HFFc6 (cell line): ENCODE measurements around the gene GNG7. TPM values are rescaled to one million over a fixed set of nuclear protein-coding genes. Genes with fewer than 3 reads are reported as not detected.

ENCODE experiments used
- DNase-seq: peaks from one replicate; pipeline ENCODE4 v3.0.0-alpha.2; 2018
- H3K27ac Mint-ChIP-seq: 2 replicates; pipeline ENCODE4 v1.8.0; 2020; ENCODE audit warnings: mild to moderate bottlenecking, mixed read lengths
- H3K27me3 Mint-ChIP-seq: 2 replicates; pipeline ENCODE4 v1.8.0; 2021; ENCODE audit warnings: mild to moderate bottlenecking, moderate library complexity, mixed read lengths; ENCODE audit not compliant: insufficient read depth
- H3K36me3 Mint-ChIP-seq: 2 replicates; pipeline ENCODE4 v1.8.0; 2021; ENCODE audit warnings: low read depth, mixed read lengths
- H3K4me1 Mint-ChIP-seq: 2 replicates; pipeline ENCODE4 v1.8.0; 2020; ENCODE audit warnings: low read depth, mixed read lengths
- H3K4me3 Mint-ChIP-seq: 2 replicates; pipeline ENCODE4 v1.8.0; 2020; ENCODE audit warnings: mild to moderate bottlenecking, moderate library complexity, mixed read lengths
- H3K9me3 Mint-ChIP-seq: 2 replicates; pipeline ENCODE4 v1.8.0; 2020; ENCODE audit warnings: mild to moderate bottlenecking, mixed read lengths
- total RNA-seq, 6 experiments: library from RNA; stranded (reverse); fragmentation: NEBNext Ultra II Directional; extraction: Animal tissue kit (Norgen Biotek cat#: 25700); gene quantifications; 2 replicates in 1 of 6; 3 replicates in 5 of 6; pipeline ENCODE4 v1.2.3, GENCODE V29; 2021
- TF ChIP-seq, protein P1 (sequence below): fragments of 200-600 bp; sonication (generic); IDR thresholded peaks from 2 replicates; pipeline ENCODE4 v1.5.0; 2021; ENCODE audit warnings: antibody characterized with exemption, mild to moderate bottlenecking

Gene GNG7
- total RNA-seq, 6 experiments from 2014 or later, result 0.09 to 0.29 (median 0.11) TPM; not detected in 1

DNA sequence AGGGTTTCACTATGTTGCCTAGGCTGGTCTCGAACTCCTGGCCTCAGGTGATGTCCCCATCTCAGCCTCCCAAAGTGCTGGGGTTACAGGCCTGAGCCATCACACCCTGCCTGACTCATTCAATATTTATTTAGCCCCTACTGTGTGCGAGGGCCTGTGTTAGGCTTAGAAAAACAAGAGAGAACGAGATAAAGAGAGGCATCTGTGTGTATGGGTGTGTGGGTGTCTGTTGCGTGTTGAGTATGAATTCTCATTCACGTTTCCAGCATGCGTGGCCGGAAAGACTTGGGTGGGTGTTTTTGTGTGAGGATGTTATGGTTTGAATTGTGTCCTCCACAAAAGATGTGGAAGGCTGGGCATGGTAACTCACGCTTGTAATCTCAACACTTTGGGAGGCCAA, 217.1 kb downstream of the GNG7 start:
- TF ChIP-seq, protein P1, sequence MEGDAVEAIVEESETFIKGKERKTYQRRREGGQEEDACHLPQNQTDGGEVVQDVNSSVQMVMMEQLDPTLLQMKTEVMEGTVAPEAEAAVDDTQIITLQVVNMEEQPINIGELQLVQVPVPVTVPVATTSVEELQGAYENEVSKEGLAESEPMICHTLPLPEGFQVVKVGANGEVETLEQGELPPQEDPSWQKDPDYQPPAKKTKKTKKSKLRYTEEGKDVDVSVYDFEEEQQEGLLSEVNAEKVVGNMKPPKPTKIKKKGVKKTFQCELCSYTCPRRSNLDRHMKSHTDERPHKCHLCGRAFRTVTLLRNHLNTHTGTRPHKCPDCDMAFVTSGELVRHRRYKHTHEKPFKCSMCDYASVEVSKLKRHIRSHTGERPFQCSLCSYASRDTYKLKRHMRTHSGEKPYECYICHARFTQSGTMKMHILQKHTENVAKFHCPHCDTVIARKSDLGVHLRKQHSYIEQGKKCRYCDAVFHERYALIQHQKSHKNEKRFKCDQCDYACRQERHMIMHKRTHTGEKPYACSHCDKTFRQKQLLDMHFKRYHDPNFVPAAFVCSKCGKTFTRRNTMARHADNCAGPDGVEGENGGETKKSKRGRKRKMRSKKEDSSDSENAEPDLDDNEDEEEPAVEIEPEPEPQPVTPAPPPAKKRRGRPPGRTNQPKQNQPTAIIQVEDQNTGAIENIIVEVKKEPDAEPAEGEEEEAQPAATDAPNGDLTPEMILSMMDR, result no peak
- Mint-ChIP-seq H3K4me3 (no peak overlapping the region), H3K27ac (no peak overlapping the region), H3K4me1 (peaks cover 10% of the 10 kb centered on the region), H3K9me3 (no peaks in the 10 kb centered on the region; the same call in 1 of the 2 replicates), H3K27me3 (peaks cover 7% of the 10 kb centered on the region), H3K36me3 (no peaks in the 10 kb centered on the region; the same call in 1 of the 2 replicates)
- no peak for DNase-seq

DNA sequence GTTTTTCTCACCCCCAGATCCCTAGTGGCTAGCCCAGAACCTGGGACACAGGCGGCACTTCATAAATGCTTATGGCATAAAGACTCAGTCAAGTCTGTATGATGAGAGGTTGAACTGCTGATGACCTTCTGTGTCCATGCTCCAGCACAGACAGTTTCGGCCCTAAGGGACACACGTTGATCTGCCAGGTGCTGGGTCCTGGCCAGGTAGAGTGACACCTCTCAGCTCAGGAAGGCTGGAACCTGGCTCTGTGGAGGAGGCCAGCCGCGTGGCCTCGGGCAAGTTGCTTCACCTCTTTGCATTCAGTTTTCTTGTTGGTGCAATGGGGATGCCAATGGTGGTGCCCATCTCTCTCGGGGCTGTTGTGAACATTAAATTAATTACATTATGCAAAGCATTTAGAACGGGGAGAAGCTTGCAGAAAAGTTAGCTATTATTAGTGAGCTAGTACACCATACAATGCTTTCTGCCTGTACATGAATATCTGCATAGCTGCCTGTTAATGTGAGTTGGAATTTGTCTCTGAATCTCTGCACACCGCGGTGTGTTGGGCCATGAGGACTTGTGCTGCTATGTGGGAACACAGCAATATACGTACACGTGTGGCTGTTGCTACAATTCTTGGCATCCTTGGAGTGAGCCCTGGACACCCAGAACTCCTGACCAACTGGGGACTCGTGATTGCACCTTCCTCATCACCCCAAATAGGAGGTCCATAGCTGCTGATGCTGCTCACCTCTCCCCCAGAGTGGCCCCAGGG, 218.1 kb downstream of the GNG7 start:
- Mint-ChIP-seq H3K27me3 (peaks cover 11% of the 10 kb centered on the region), H3K4me3 (no peak overlapping the region), H3K4me1 (peaks cover 5% of the 10 kb centered on the region; the same call in 1 of the 2 replicates), H3K27ac (no peak overlapping the region), H3K9me3 (no peaks in the 10 kb centered on the region; the same call in 1 of the 2 replicates), H3K36me3 (no peaks in the 10 kb centered on the region; the same call in 1 of the 2 replicates)
- TF ChIP-seq, protein P1, result no peak
- DNase-seq, result no peak

DNA sequence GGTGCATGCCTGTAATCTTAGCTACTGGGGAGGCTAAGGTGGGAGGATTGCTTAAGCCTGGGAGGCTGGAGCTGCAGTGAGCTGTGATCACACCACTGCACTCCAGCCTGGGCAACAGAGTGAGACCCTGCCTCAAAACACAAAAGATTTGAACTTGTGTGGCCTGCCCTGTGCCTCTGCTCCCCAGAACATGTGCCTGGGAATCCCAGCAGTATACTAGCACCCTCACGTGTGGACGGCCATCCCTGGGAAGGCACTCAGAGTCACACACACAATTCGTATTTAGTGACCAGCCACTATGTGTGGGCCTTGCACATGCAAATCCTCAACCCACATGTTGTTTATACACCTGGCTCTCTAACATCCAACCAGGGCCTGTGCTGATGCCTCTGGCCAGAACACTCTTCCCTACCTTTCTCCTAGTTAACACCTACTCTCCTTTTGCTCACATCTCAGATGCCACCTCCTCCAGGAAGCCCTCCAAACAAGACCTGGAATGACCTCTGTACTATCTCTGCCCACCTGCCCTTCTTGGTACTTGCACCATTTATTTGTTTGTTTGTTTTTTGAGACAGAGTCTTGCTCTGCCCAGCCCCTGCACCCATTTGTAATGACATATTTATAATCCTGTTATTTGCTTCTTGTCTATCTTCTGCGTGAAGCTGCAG, 218.9 kb downstream of the GNG7 start:
- Mint-ChIP-seq H3K4me1 (peaks cover 3% of the 10 kb centered on the region; the same call in 1 of the 2 replicates), H3K4me3 (no peak overlapping the region), H3K27me3 (peaks cover 8% of the 10 kb centered on the region), H3K9me3 (no peaks in the 10 kb centered on the region; the same call in 1 of the 2 replicates), H3K27ac (no peak overlapping the region), H3K36me3 (peaks cover under 1% of the 10 kb centered on the region)
- no peak for DNase-seq
- TF ChIP-seq, protein P1, result no peak

DNA sequence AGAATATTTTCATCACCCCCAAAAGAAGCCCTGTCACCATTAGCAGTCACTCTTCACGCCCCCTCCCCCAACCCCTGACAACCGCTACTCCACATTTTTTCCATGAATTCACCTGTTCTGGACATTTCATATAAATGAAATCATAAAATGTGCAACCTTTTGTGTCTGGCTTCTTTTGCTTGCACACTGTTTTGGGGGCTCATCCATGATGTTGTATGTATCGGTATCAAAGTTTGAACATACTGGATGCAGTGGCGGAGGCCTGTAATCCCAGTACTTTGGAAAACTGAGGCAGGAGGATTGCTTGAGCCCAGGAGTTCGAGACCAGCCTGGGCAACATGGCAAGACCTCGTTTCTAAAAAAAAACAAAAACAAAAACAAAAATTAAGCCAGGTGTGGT, 219.4 kb downstream of the GNG7 start:
- Mint-ChIP-seq H3K36me3 (peaks cover 6% of the 10 kb centered on the region), H3K4me3 (no peak overlapping the region), H3K4me1 (no peaks in the 10 kb centered on the region), H3K9me3 (no peaks in the 10 kb centered on the region; the same call in 1 of the 2 replicates), H3K27me3 (peaks cover 6% of the 10 kb centered on the region), H3K27ac (no peak overlapping the region)
- no peak for DNase-seq
- TF ChIP-seq, protein P1, result no peak

DNA sequence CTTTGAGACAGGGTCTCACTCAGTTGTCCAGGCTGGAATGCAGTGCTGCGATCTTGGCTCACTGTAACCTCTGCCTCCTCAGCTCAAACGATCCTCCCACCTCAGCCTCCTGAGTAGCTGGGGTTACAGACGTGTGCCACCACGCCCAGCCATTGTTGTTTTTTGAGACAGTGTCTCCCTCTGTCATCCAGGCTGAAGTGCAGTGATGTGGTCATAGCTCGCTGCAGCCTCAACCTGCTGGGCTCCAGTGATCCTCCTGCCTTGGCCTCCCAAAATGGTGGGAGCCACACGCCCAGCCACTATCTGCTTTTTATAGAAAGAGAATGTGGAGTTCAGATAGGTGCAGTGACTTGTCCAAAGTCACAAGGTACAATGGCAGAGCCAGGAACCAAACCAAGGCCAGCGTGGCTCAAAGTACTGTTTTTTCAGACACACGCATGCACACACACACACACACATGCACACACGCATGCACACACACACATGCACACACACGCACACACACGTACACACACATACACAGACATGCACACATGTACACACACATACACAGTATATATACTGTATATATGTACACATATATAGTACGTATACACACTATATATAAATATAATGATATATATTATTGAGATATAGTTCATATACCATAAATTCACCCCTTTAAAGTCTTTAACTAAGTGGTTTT, 220.0 kb downstream of the GNG7 start:
- no peak for DNase-seq
- TF ChIP-seq, protein P1, result no peak
- Mint-ChIP-seq H3K27me3 (peaks cover 10% of the 10 kb centered on the region), H3K27ac (no peak overlapping the region), H3K4me3 (no peak overlapping the region), H3K36me3 (peaks cover 12% of the 10 kb centered on the region), H3K4me1 (no peaks in the 10 kb centered on the region), H3K9me3 (no peaks in the 10 kb centered on the region; the same call in 1 of the 2 replicates)
